Measurements from ENCODE around the gene VASH2. TPM values are rescaled to one million over a fixed set of nuclear protein-coding genes. Genes with fewer than 3 reads are reported as not detected.

VASH2 gene
- total RNA-seq, 1 experiment from 2014 or later: 3.2 TPM

DNA sequence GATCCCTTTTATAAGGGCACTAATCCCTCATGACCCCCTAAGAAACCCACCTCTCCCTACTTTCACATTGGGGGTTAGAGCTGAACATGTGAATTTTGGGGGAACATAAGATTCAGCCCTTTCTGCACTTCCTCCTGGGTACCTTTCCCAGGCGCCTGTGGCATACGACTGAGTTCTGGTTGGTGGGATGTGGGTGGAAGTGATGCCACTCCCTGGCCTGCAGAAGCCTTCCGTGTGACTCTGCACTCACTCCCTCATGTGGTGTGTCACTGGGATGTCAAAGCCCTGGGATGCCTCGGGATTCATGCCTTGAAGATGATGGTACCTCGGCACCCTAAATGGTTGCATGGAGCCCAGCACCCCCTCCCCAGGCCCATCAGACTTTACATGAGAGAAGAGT lies 28.3 kb upstream of the VASH2 start:
- H3K9me3 Mint-ChIP-seq (ENCODE audit: unreplicated experiment): peaks cover 10% of the 10 kb centered on the region
- Histone ChIP-seq H3K36me3 (ENCODE audit: control insufficient read depth, insufficient read depth, low read length) (no peaks in the 10 kb centered on the region), H3K4me1 (no peaks in the 10 kb centered on the region), H3K27me3 (replicated peaks; ENCODE audit: control insufficient read depth, insufficient read depth, low read length) (no peaks in the 10 kb centered on the region), H3K4me3 (ENCODE audit: low read depth, low read length) (no peak overlapping the region), H3K9me3 (no peaks in the 10 kb centered on the region)
- H3K27ac Mint-ChIP-seq (ENCODE audit: unreplicated experiment): no peak overlapping the region
- intact Hi-C loops (cut with micrococcal nuclease; ENCODE audit: unreplicated experiment): no loop called here
- ChIA-PET POLR2A (no interaction called here), CTCF (no interaction called here)
- no peak for DNase-seq
- peaks cover 6% of the 10 kb centered on the region for H3K4me1 Mint-ChIP-seq (ENCODE audit: low read depth, unreplicated experiment)
- TF ChIP-seq, protein P1, sequence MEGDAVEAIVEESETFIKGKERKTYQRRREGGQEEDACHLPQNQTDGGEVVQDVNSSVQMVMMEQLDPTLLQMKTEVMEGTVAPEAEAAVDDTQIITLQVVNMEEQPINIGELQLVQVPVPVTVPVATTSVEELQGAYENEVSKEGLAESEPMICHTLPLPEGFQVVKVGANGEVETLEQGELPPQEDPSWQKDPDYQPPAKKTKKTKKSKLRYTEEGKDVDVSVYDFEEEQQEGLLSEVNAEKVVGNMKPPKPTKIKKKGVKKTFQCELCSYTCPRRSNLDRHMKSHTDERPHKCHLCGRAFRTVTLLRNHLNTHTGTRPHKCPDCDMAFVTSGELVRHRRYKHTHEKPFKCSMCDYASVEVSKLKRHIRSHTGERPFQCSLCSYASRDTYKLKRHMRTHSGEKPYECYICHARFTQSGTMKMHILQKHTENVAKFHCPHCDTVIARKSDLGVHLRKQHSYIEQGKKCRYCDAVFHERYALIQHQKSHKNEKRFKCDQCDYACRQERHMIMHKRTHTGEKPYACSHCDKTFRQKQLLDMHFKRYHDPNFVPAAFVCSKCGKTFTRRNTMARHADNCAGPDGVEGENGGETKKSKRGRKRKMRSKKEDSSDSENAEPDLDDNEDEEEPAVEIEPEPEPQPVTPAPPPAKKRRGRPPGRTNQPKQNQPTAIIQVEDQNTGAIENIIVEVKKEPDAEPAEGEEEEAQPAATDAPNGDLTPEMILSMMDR (IDR thresholded peaks at IDR 0.05; ENCODE audit: insufficient read depth in 1 of 2, low read depth in 1 of 2, low read length in 1 of 2, severe bottlenecking in 1 of 2, unreplicated experiment in 1 of 2): no peak
- H3K36me3 Mint-ChIP-seq (ENCODE audit: insufficient read depth, unreplicated experiment): no peaks in the 10 kb centered on the region
- no peaks in the 10 kb centered on the region for H3K27me3 Mint-ChIP-seq (ENCODE audit: insufficient read depth, unreplicated experiment)
- no peak overlapping the region for H3K4me3 Mint-ChIP-seq (ENCODE audit: unreplicated experiment)
- no TSS peak for BruUV-seq (replicated peaks)

- H3K4me1 ChIP-seq: peaks cover 8% of the 10 kb centered on the region
Observed at GRCh38 chr1:212926372-212926771, 24.0 kb upstream of the VASH2 start.

DNA sequence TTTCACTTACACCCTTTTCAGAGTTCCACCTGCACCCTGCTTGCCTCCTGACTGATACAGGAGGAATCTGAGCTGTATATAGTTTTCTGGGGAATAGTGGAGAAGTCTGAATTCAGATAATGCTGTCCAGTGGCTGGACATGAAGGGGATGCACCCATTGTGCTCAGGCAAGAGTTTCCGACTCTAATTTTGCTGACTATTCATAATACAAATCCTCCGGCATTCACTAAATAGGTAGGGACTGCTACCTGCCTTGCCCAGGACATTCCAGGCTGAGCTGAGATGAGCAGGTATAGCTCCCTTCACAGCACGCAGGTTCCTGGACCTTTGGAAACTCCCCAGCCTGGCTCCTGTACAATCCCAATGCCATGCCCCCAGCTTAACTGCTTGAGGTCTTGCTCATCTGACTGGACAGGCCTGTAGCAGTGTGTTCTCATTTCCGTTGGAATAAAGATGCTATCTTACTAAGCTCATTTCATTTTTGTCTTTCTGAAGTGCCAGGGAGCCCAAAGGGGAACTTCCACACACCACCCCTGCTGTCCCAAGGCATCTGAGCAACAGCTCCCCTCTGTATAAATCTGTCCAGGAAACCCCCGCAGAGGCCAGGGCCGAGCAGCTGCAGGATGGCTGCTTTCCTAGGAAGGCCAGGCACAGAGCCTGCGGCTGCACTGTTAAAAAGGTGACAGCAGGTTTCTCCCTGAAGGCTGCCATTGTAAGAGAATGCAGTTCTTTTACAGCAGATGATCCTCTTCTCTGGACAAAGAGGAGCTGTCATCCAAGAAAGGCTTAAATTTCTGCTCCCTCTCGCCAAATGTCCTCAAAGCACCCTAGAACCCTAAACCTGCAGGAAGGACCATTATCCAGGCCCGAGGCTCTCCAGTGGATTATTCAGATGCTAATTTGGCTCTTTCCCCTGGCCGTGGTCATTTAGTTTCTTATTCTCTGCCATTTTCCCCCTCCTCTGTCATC lies 21.7 kb upstream of the VASH2 start:
- no peak for DNase-seq
- H3K9me3 ChIP-seq: no peaks in the 10 kb centered on the region
- H3K27me3 Mint-ChIP-seq (ENCODE audit: insufficient read depth, unreplicated experiment): no peaks in the 10 kb centered on the region
- H3K36me3 ChIP-seq (ENCODE audit: control insufficient read depth, insufficient read depth, low read length): no peaks in the 10 kb centered on the region
- ChIA-PET CTCF (interaction anchor here (0.8 kb wide), 1 partner anchor 263 kb away, joined by 4 read pairs; no protein-coding TSS in a partner anchor), POLR2A (interaction anchor here (0.5 kb wide), 1 partner anchor 10 kb away, joined by 6 read pairs; no protein-coding TSS in a partner anchor)
- H3K4me1 Mint-ChIP-seq (ENCODE audit: low read depth, unreplicated experiment): peaks cover 18% of the 10 kb centered on the region
- no TSS peak for BruUV-seq (replicated peaks)
- no peaks in the 10 kb centered on the region for H3K27me3 ChIP-seq (replicated peaks; ENCODE audit: control insufficient read depth, insufficient read depth, low read length)
- peaks cover 13% of the 10 kb centered on the region for H3K4me1 ChIP-seq
- TF ChIP-seq, protein P1 (IDR thresholded peaks at IDR 0.05; ENCODE audit: insufficient read depth in 1 of 2, low read depth in 1 of 2, low read length in 1 of 2, severe bottlenecking in 1 of 2, unreplicated experiment in 1 of 2): no peak
- no peak overlapping the region for H3K4me3 Mint-ChIP-seq (ENCODE audit: unreplicated experiment)
- H3K9me3 Mint-ChIP-seq (ENCODE audit: unreplicated experiment): peaks cover 10% of the 10 kb centered on the region
- H3K4me3 ChIP-seq (ENCODE audit: low read depth, low read length): no peak overlapping the region
- H3K27ac Mint-ChIP-seq (ENCODE audit: unreplicated experiment): no peak overlapping the region
- intact Hi-C loops (cut with micrococcal nuclease; ENCODE audit: unreplicated experiment): no loop called here
- H3K36me3 Mint-ChIP-seq (ENCODE audit: insufficient read depth, unreplicated experiment): no peaks in the 10 kb centered on the region

More at GRCh38 chr1:212926372-212926771, 24.0 kb upstream of the VASH2 start:
- intact Hi-C loops (cut with micrococcal nuclease; ENCODE audit: unreplicated experiment): no loop called here
- H3K4me1 Mint-ChIP-seq (ENCODE audit: low read depth, unreplicated experiment): peaks cover 18% of the 10 kb centered on the region
- no peak for DNase-seq
- Histone ChIP-seq H3K27me3 (replicated peaks; ENCODE audit: control insufficient read depth, insufficient read depth, low read length) (no peaks in the 10 kb centered on the region), H3K36me3 (ENCODE audit: control insufficient read depth, insufficient read depth, low read length) (no peaks in the 10 kb centered on the region), H3K9me3 (no peaks in the 10 kb centered on the region), H3K4me3 (ENCODE audit: low read depth, low read length) (no peak overlapping the region)
- no peaks in the 10 kb centered on the region for H3K27me3 Mint-ChIP-seq (ENCODE audit: insufficient read depth, unreplicated experiment)
- peaks cover 10% of the 10 kb centered on the region for H3K9me3 Mint-ChIP-seq (ENCODE audit: unreplicated experiment)
- TF ChIP-seq, protein P1 (IDR thresholded peaks at IDR 0.05; ENCODE audit: insufficient read depth in 1 of 2, low read depth in 1 of 2, low read length in 1 of 2, severe bottlenecking in 1 of 2, unreplicated experiment in 1 of 2): no peak
- POLR2A ChIA-PET: no interaction called here
- CTCF ChIA-PET: no interaction called here
- no peak overlapping the region for H3K4me3 Mint-ChIP-seq (ENCODE audit: unreplicated experiment)
- H3K27ac Mint-ChIP-seq (ENCODE audit: unreplicated experiment): no peak overlapping the region
- H3K36me3 Mint-ChIP-seq (ENCODE audit: insufficient read depth, unreplicated experiment): no peaks in the 10 kb centered on the region
- no TSS peak for BruUV-seq (replicated peaks)

Measured in Caco-2 (cell line).